Spleen (tissue), 7 donors: ENCODE measurements around the gene ECHDC3.
"Not testable (repeated sequence)": the region's sequence is repeated elsewhere in the genome, so short reads cannot be mapped to it uniquely, and the experiment has no call there.

Experiments
- CTCF ChIP-seq, 11 experiments: fragments of 200-600 bp in 7 of 11; fragments of 450-650 bp in 4 of 11; sonication (generic) in 4 of 11; IDR thresholded peaks in 8 of 11; conservative IDR thresholded peaks in 3 of 11; 1 replicate in 7 of 11; 2 replicates in 4 of 11; pipeline versions ENCODE4 v1.4.0 to v1.8.0; 2016 to 2021; ENCODE audit warnings: antibody characterized with exemption in 11 of 11, inconsistent platforms in 4 of 11, mild to moderate bottlenecking in 1 of 11
- POLR2A ChIP-seq, 3 donors: fragments of 450-650 bp; IDR thresholded peaks; one replicate each; pipeline ENCODE4 v1.5.1; 2017; ENCODE audit warnings: antibody characterized with exemption in 3 of 3, mild to moderate bottlenecking in 1 of 3
- POLR2AphosphoS5 ChIP-seq, 3 donors: sonication (generic); formaldehyde crosslinking; IDR thresholded peaks; one replicate each; pipeline ENCODE4 v1.5.1; 2017; ENCODE audit warnings: antibody characterized with exemption in 3 of 3
- donor health status: DM: no; HTN: no; CAD: no; lungs with moderate emphysema.
- donor health status: DM: no; HTN: no; CAD: no.
- donor health status: DM: no; HTN: no; CAD: no.

GRCh38 chr10:11736767-11737166, 5.4 kb upstream of the ECHDC3 start:
- not testable (repeated sequence) for TF ChIP-seq CTCF (IDR thresholded peaks at IDR 0.05 in 8 of 11, conservative IDR thresholded peaks at IDR 0.05 in 3 of 11); POLR2AphosphoS5 (IDR thresholded peaks at IDR 0.05); POLR2A (IDR thresholded peaks at IDR 0.05)
